Effector memory CD4-positive, alpha-beta T cell (primary cell): ENCODE data around the gene RXFP1.

Experiments
- DNase-seq, 3 donors: peaks; one replicate each; pipeline ENCODE4 v3.0.0-alpha.2; 2020
- H3K27ac ChIP-seq: 2 replicates; pipeline ENCODE4 v1.7.0; 2013; ENCODE audit warnings: mild to moderate bottlenecking, low read length, moderate library complexity; ENCODE audit not compliant: insufficient read depth, poor library complexity, severe bottlenecking
- H3K27me3 ChIP-seq: replicated peaks from 2 replicates; pipeline ENCODE4 v1.7.0; 2013; ENCODE audit warnings: mild to moderate bottlenecking, low read length; ENCODE audit not compliant: insufficient read depth, control insufficient read depth, poor library complexity, severe bottlenecking
- H3K36me3 ChIP-seq: 2 replicates; pipeline ENCODE4 v1.7.0; 2013; ENCODE audit warnings: mild to moderate bottlenecking, low read length, moderate library complexity; ENCODE audit not compliant: control insufficient read depth, insufficient read depth
- H3K4me1 ChIP-seq: 2 replicates; pipeline ENCODE4 v1.7.0; 2013; ENCODE audit warnings: low read length, mild to moderate bottlenecking; ENCODE audit not compliant: control insufficient read depth, insufficient read depth, poor library complexity, severe bottlenecking
- H3K4me3 ChIP-seq: 2 replicates; pipeline ENCODE4 v1.7.0; 2013; ENCODE audit warnings: low read length, low read depth, mild to moderate bottlenecking; ENCODE audit not compliant: insufficient read depth, poor library complexity, severe bottlenecking
- H3K9me3 ChIP-seq: 2 replicates; pipeline ENCODE4 v1.7.0; 2013; ENCODE audit warnings: mild to moderate bottlenecking, low read length, moderate library complexity; ENCODE audit not compliant: control insufficient read depth
- total RNA-seq, 3 donors: gene quantifications; one replicate each; lab custom pipeline; 2026; lab: John Stamatoyannopoulos, UW

RXFP1 gene
- 0 reads per million in 3 donors for total RNA-seq

DNA sequence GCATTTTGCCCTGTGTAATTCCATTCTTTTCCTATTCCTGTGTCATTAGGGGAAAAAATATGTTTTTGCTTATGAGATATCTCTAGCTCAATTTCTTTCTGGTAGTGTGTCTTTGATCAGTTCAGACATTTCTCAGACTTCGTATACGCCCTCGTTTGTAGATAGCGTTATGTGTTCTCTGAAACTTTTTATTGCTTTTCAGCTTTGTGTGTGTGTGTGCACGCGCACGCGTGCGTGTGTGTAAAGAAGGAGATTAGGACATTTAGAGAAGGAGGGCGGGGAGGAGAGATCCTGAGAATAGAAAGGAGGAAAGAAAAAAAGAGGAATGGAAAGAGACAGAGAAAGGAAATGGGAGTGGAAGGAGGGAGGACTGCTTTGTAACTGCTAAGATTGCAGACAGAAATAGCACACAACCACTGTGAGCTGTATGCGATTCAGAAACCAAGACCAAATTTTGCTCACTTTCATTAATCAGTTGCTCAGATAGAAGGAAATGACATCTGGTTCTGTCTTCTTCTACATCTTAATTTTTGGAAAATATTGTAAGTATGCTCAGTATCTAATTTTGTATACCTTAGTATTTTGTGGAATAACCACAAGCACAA is at the start of gene RXFP1:
Gene RXFP1 (plus strand): TSS at position 399 of the 605 bp plus-strand sequence. CDS start 95 bp downstream, at position 494.
- no peaks in the 10 kb centered on the region for H3K4me1 ChIP-seq
- H3K27me3 ChIP-seq = no peaks in the 10 kb centered on the region
- no peak within 1 kb of the TSS for H3K4me3 ChIP-seq
- no peaks in the 10 kb centered on the region for H3K9me3 ChIP-seq
- H3K27ac ChIP-seq = no peak within 1 kb of the TSS
- no peaks in the 10 kb centered on the region for H3K36me3 ChIP-seq
- DNase-seq = no peak

DNA sequence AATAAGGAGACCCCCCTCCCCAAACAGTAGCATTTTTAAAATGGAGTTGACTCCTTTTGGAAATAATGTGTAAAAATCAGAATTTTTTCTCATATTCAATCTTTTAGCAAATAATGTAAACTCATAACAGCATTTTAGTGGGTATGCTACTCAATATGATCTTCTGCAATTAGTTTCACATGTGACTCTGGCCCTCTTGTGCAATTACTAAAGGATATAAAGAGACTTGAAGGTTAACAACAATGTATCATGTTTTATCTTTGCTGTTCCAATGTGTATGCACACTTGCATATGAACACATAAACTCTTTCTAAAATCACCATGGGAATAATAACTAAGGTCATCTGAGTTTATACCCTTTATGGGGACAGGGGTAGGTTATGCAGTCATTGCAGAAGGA is 39.9 kb upstream of the RXFP1 start:
- no peak overlapping the region for H3K4me3 ChIP-seq
- DNase-seq = no peak
- no peaks in the 10 kb centered on the region for H3K36me3 ChIP-seq
- H3K27ac ChIP-seq = no peak overlapping the region
- H3K27me3 ChIP-seq = no peaks in the 10 kb centered on the region
- no peaks in the 10 kb centered on the region for H3K9me3 ChIP-seq
- H3K4me1 ChIP-seq = no peaks in the 10 kb centered on the region

DNA sequence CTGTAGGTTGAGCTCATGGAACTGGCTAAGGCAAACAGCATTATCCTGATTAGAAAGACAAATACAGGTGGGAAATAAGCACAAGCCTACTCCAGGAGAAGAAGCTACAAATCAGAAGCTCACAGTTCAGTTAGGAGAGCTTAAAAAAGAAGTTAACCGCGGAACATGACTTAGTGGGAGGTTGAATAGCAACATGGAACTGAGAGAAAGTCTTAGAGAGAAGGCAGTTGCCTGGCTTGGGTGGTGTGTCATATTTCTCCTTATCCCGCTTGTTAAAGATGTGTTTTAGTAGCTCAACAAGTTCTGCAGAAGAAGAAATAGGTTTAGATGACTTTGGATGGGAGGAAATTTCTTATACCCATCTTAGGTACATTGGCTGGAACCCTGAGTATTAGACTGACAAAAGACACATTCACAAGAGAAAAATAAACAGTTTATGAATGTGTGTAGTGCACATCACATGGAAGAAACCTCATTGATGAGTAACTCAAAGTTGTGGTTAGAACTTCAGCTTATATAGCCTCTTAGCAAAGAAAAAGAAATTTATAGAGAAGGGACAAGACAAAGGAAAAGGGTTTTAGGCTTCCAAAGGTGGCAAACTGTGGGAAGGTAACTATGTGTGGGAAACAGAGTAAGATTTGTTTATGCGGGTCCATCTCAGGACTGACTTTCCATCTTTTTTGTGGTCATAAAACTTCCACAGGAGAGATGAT is 37.4 kb upstream of the RXFP1 start:
- Histone ChIP-seq H3K27ac (no peak overlapping the region), H3K9me3 (no peaks in the 10 kb centered on the region), H3K36me3 (no peaks in the 10 kb centered on the region), H3K4me1 (no peaks in the 10 kb centered on the region), H3K4me3 (no peak overlapping the region), H3K27me3 (no peaks in the 10 kb centered on the region)
- DNase-seq = no peak

DNA sequence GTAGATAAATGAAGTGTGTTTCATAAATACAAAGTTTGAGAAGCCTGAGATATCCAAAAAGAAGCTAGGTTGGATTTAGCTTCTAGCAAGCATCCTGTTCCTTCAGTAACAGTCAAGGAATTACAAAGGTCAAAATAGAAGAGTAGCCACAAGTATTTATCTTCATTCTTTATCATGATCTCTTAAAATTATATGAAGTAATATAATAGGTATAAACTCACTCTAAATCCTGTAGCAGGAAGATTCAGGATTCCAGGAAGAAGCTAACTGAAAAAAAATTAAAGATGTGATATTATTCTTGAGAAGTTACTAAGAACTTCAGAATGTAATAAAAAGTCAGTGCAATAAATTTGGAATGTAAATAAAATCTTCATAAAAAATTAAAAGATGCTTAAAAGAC is 31.1 kb upstream of the RXFP1 start:
- no peaks in the 10 kb centered on the region for H3K9me3 ChIP-seq

DNA sequence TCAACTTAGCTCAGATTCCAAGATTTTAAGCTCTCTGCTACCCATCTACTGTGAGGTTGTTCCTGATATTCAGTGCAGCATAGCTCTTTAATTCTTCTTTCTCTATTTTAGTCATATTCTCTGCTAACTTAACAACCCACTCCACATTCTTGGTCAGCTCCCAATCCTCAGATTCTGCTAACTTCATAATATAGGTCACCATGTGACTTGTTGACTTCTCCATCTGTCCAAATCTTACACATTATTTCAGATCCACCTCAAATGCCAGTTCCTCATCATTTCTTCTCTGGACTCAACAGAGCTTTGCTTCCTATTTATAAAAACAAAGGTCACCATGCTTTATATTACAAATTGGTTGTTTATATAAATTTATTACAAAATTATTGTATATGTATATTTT is 29.3 kb upstream of the RXFP1 start:
- no peaks in the 10 kb centered on the region for H3K9me3 ChIP-seq
- H3K36me3 ChIP-seq = no peaks in the 10 kb centered on the region
- H3K27ac ChIP-seq = no peak overlapping the region
- H3K4me3 ChIP-seq = no peak overlapping the region
- no peak for DNase-seq
- H3K4me1 ChIP-seq = no peaks in the 10 kb centered on the region
- no peaks in the 10 kb centered on the region for H3K27me3 ChIP-seq

More for the DNA sequence above, 31.1 kb upstream of the RXFP1 start:
- no peak overlapping the region for H3K27ac ChIP-seq
- no peak overlapping the region for H3K4me3 ChIP-seq
- DNase-seq = no peak
- H3K27me3 ChIP-seq = no peaks in the 10 kb centered on the region
- no peaks in the 10 kb centered on the region for H3K4me1 ChIP-seq
- no peaks in the 10 kb centered on the region for H3K36me3 ChIP-seq

DNA sequence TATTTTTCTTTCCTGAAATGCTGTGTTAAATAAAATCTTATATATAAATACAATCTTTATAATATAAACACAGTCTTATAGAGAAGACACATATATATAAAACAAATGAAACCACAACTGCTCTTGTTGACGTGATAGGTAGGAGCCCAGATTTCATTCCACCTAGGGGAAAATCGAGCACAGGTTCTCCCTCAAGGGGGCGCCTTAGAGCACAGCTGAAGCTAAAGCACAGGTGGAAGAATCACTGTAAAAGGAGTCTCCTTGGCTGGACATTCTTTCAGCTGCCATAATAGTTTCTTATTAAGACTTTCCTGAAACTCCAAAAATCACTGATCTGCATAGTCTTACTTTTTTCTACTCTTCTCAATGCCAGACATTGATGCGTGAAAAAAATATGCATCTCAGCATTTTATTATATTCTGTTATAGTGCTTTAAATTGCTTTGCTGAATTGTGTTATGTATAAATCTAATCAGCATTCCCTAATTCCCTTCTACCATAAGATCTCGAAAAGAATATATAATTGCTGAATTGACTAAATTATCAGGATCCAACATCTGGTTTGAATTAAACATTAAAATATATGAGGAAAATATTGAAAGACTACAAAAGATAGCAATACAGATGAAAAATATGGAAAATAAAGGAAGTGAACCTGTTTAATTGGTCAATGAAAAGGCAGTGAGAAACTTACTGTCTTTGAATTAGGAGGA is 25.5 kb upstream of the RXFP1 start:
- Histone ChIP-seq H3K4me1 (no peaks in the 10 kb centered on the region), H3K27me3 (no peaks in the 10 kb centered on the region)
- no peak for DNase-seq

DNA sequence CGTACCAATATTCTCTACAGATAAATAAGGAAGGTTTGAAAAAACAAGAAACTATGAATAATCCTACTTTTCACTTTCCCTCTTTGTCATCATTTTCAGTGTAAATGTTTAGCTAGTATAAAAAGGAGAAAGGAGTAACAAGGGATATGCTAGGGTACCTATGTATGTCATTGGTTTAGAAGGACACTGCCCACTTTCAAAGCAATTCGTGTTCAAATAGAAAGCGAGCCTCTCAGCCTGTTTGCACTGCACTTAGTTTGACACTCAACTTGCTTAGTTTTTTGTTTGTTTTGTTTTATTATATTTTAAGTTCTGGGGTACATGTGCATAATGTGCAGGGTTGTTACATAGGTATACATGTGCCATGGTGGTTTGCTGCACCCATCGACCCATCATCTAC is 21.6 kb upstream of the RXFP1 start:
- no peak for DNase-seq
- no peaks in the 10 kb centered on the region for H3K36me3 ChIP-seq
- no peak overlapping the region for H3K4me3 ChIP-seq
- no peaks in the 10 kb centered on the region for H3K9me3 ChIP-seq
- H3K4me1 ChIP-seq = no peaks in the 10 kb centered on the region
- no peaks in the 10 kb centered on the region for H3K27me3 ChIP-seq
- H3K27ac ChIP-seq = no peak overlapping the region

More for the DNA sequence above, 25.5 kb upstream of the RXFP1 start:
- Histone ChIP-seq H3K36me3 (no peaks in the 10 kb centered on the region), H3K27ac (no peak overlapping the region), H3K4me3 (no peak overlapping the region), H3K9me3 (no peaks in the 10 kb centered on the region)

DNA sequence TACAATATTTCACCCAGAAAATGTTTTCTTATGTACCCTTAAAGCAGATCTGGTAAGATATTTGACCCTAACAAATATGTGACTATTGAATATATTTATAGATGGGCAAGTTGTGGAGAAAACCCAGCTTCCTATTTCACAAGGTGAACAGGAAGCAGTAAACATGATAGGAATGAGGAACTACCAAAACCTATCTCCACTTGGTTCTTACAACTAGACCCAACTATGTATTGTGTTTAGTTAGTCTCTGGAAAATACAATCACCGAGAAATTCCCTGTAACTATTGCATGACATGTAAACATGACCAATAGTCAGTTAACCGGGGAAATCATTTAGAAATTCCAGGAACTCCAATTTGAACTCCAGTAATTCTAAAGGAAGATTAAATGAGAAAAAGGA is 8.4 kb upstream of the RXFP1 start:
- no peak overlapping the region for H3K4me3 ChIP-seq
- H3K36me3 ChIP-seq = no peaks in the 10 kb centered on the region
- H3K27me3 ChIP-seq = no peaks in the 10 kb centered on the region
- no peaks in the 10 kb centered on the region for H3K4me1 ChIP-seq
- no peak overlapping the region for H3K27ac ChIP-seq
- DNase-seq = no peak
- no peaks in the 10 kb centered on the region for H3K9me3 ChIP-seq

DNA sequence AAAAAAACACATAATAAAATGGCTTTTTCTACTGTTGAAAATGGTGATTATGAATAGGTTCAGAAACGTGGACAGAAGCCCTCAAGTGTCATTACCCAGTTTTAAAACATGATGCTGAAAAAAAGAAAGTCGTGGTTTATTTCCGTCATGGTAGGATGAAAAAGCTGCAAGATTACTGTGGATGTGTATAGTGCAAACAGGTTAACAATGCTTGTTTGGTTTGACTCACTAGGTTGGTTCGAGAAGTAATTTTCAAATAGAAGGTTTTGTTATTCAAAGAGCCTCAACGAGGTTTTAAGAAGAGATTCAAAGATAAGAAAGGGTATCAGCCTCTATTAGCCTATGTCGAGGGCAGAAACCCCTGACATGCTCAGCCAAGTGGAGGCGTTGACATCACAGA is 2.5 kb upstream of the RXFP1 start:
- Histone ChIP-seq H3K4me3 (no peak overlapping the region), H3K4me1 (no peaks in the 10 kb centered on the region), H3K27ac (no peak overlapping the region), H3K9me3 (no peaks in the 10 kb centered on the region), H3K36me3 (no peaks in the 10 kb centered on the region), H3K27me3 (no peaks in the 10 kb centered on the region)
- no peak for DNase-seq

DNA sequence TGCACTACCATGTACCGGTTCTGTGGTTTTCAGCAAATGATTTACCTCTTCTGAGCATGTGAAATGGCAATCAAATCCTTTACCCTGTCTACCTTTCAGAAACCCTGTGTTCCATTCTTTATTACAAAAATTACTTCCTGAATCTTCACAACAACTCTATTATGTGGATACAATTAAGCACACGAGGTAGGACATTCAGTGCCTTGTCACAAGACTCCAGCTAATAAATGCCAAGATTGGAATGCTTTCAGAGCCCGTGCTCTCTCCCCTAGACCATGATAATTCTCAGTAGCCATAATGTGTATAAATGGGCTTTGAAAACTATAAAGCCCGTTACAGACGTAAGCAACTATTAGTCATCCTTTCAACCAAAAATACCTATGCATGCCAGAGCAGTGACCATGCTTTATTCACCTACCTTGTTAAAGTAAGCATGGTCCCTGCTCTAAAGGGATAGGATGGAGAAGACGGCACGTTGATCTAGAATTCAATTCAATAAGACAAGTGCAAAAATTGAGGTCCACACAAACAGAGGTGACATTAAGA is 2.4 kb downstream of the RXFP1 start:
- Histone ChIP-seq H3K9me3 (no peaks in the 10 kb centered on the region), H3K27me3 (no peaks in the 10 kb centered on the region), H3K27ac (no peak overlapping the region), H3K4me1 (no peaks in the 10 kb centered on the region), H3K36me3 (no peaks in the 10 kb centered on the region), H3K4me3 (no peak overlapping the region)
- DNase-seq = no peak
